Caco-2 (cell line): ENCODE results near the gene CREB3L2. TPM values are rescaled to one million over a fixed set of nuclear protein-coding genes. Genes with fewer than 3 reads are reported as not detected.

ENCODE experiments used
- BruUV-seq: library from RNA; stranded (reverse); fragments of 400-500 nt; replicated peaks from 2 replicates; lab custom pipeline; 2021; lab: Mats Ljungman, UMichigan
- CTCF ChIA-PET: fragments of 300-600 bp; sonication (Branson Sonifier 250); formaldehyde crosslinking; loops from one replicate; lab custom pipeline; 2022; ENCODE audit warnings: antibody characterized with exemption; lab: Charles Lee
- POLR2A ChIA-PET: fragments of 300-600 bp; sonication (Branson Sonifier 250); formaldehyde crosslinking; loops from one replicate; lab custom pipeline; 2022; ENCODE audit warnings: antibody characterized with exemption; lab: Charles Lee
- DNase-seq, 2 experiments: peaks; one replicate each; pipeline versions ENCODE4 v3.0.0 to v3.0.0-alpha.2; 2020 to 2022
- H3K27me3 ChIP-seq: replicated peaks from 2 replicates; pipeline ENCODE4 v1.6.0; 2011; ENCODE audit warnings: low read length; ENCODE audit not compliant: control insufficient read depth, insufficient read depth
- H3K36me3 ChIP-seq: 2 replicates; pipeline ENCODE4 v1.5.1; 2011; ENCODE audit warnings: low read length; ENCODE audit not compliant: control insufficient read depth, insufficient read depth
- H3K4me1 ChIP-seq: fragments of 250-450 bp; sonication (Bioruptor Pico); 2 replicates; pipeline ENCODE4 v1.5.1; 2020; ENCODE audit warnings: mild to moderate bottlenecking
- H3K4me3 ChIP-seq: 2 replicates; pipeline ENCODE4 v1.5.1; 2011; ENCODE audit warnings: low read depth, mild to moderate bottlenecking, control low read depth, low read length
- H3K9me3 ChIP-seq: fragments of 250-450 bp; sonication (Bioruptor Pico); 2 replicates; pipeline ENCODE4 v1.5.1; 2020; ENCODE audit warnings: mild to moderate bottlenecking, moderate library complexity
- H3K27ac Mint-ChIP-seq: one replicate; pipeline ENCODE4 v1.8.0; 2022; ENCODE audit warnings: mixed read lengths; ENCODE audit not compliant: unreplicated experiment
- H3K27me3 Mint-ChIP-seq: one replicate; pipeline ENCODE4 v1.8.0; 2022; ENCODE audit warnings: mixed read lengths; ENCODE audit not compliant: insufficient read depth, unreplicated experiment
- H3K36me3 Mint-ChIP-seq: one replicate; pipeline ENCODE4 v1.8.0; 2022; ENCODE audit warnings: mild to moderate bottlenecking, mixed read lengths; ENCODE audit not compliant: insufficient read depth, unreplicated experiment
- H3K4me1 Mint-ChIP-seq: one replicate; pipeline ENCODE4 v1.8.0; 2022; ENCODE audit warnings: low read depth, mixed read lengths; ENCODE audit not compliant: unreplicated experiment
- H3K4me3 Mint-ChIP-seq: one replicate; pipeline ENCODE4 v1.8.0; 2022; ENCODE audit warnings: mild to moderate bottlenecking, moderate library complexity, mixed read lengths; ENCODE audit not compliant: unreplicated experiment
- H3K9me3 Mint-ChIP-seq: one replicate; pipeline ENCODE4 v1.8.0; 2022; ENCODE audit warnings: mixed read lengths; ENCODE audit not compliant: unreplicated experiment
- CTCF ChIP-seq, 2 experiments: fragments of 200-600 bp in 1 of 2; IDR thresholded peaks; 1 replicate in 1 of 2; 2 replicates in 1 of 2; pipeline versions ENCODE4 v1.5.1 to v1.8.0; 2011 to 2022; ENCODE audit warnings: antibody characterized with exemption in 1 of 2, control low read depth in 1 of 2, inconsistent platforms in 1 of 2, low read depth in 1 of 2, low read length in 1 of 2, mild to moderate bottlenecking in 1 of 2, moderate library complexity in 1 of 2; ENCODE audit not compliant: insufficient read depth in 1 of 2, severe bottlenecking in 1 of 2, unreplicated experiment in 1 of 2
- intact Hi-C: fragments of 100-400 bp; cut with micrococcal nuclease; formaldehyde crosslinking; loops from one replicate; pipeline ENCODE4 v1.10.0; 2022; ENCODE audit not compliant: unreplicated experiment
- total RNA-seq: library from RNA; stranded (reverse); gene quantifications from 2 replicates; pipeline ENCODE4 v1.2.3, GENCODE V29; 2022

The CREB3L2 gene
- total RNA-seq, 1 experiment from 2014 or later, result 123 TPM

GRCh38 chr7:137981668-137982067 lies 20.2 kb downstream of the CREB3L2 start:
- CTCF ChIA-PET, result interaction anchor here (0.6 kb wide), 1 partner anchor 45 kb away, joined by 3 read pairs; no protein-coding TSS in a partner anchor
- intact Hi-C loops, result loop anchor here (2.0 kb wide), 1 partner anchor 15 kb away; no protein-coding TSS in a partner anchor
- POLR2A ChIA-PET, result interaction anchor here (0.7 kb wide), 1 partner anchor 15 kb away, joined by 4 read pairs; no protein-coding TSS in a partner anchor

GRCh38 chr7:137981175-137981574 lies 20.7 kb downstream of the CREB3L2 start:
- Mint-ChIP-seq H3K36me3 (peaks cover 42% of the 10 kb centered on the region), H3K27ac (peak overlapping the region; percentile 29), H3K27me3 (no peaks in the 10 kb centered on the region), H3K4me3 (no peak overlapping the region), H3K9me3 (no peaks in the 10 kb centered on the region), H3K4me1 (peaks cover 65% of the 10 kb centered on the region)
- intact Hi-C loops, result no loop called here
- TF ChIP-seq CTCF (IDR thresholded peaks at IDR 0.05; ENCODE audit: insufficient read depth in 1 of 2, low read depth in 1 of 2, low read length in 1 of 2, severe bottlenecking in 1 of 2, unreplicated experiment in 1 of 2), result no peak
- Histone ChIP-seq H3K36me3 (peaks cover 4% of the 10 kb centered on the region; the same call in 1 of the 2 replicates), H3K4me1 (peaks cover 77% of the 10 kb centered on the region), H3K4me3 (no peak overlapping the region), H3K9me3 (no peaks in the 10 kb centered on the region), H3K27me3 (no peaks in the 10 kb centered on the region)
- DNase-seq, result no peak
- no TSS peak for BruUV-seq
- ChIA-PET CTCF (interaction anchor here (0.6 kb wide), 1 partner anchor 44 kb away, joined by 3 read pairs; no protein-coding TSS in a partner anchor), POLR2A (interaction anchor here (0.7 kb wide), 1 partner anchor 14 kb away, joined by 4 read pairs; no protein-coding TSS in a partner anchor)

More at GRCh38 chr7:137981668-137982067, 20.2 kb downstream of the CREB3L2 start:
- Mint-ChIP-seq H3K27ac (peak overlapping the region; percentile 29), H3K4me3 (no peak overlapping the region), H3K27me3 (no peaks in the 10 kb centered on the region), H3K4me1 (peaks cover 66% of the 10 kb centered on the region), H3K9me3 (no peaks in the 10 kb centered on the region), H3K36me3 (peaks cover 43% of the 10 kb centered on the region)
- DNase-seq, result no peak
- Histone ChIP-seq H3K27me3 (no peaks in the 10 kb centered on the region), H3K36me3 (peaks cover 4% of the 10 kb centered on the region; the same call in 1 of the 2 replicates), H3K4me3 (no peak overlapping the region), H3K9me3 (no peaks in the 10 kb centered on the region), H3K4me1 (peaks cover 82% of the 10 kb centered on the region)
- no TSS peak for BruUV-seq
- TF ChIP-seq CTCF (IDR thresholded peaks at IDR 0.05; ENCODE audit: insufficient read depth in 1 of 2, low read depth in 1 of 2, low read length in 1 of 2, severe bottlenecking in 1 of 2, unreplicated experiment in 1 of 2), result no peak

- no peaks in the 10 kb centered on the region for H3K27me3 ChIP-seq
- H3K4me3 Mint-ChIP-seq, result no peak overlapping the region
- POLR2A ChIA-PET, result no interaction called here
- no peak for TF ChIP-seq CTCF (IDR thresholded peaks at IDR 0.05; ENCODE audit: insufficient read depth in 1 of 2, low read depth in 1 of 2, low read length in 1 of 2, severe bottlenecking in 1 of 2, unreplicated experiment in 1 of 2)
- H3K4me1 Mint-ChIP-seq, result peaks cover 60% of the 10 kb centered on the region
- H3K9me3 Mint-ChIP-seq, result no peaks in the 10 kb centered on the region
- H3K27ac Mint-ChIP-seq, result peak overlapping the region; percentile 48
- H3K9me3 ChIP-seq, result no peaks in the 10 kb centered on the region
- no peak for DNase-seq
- no peak overlapping the region for H3K4me3 ChIP-seq
- BruUV-seq, result no TSS peak
- intact Hi-C loops, result no loop called here
- H3K36me3 ChIP-seq, result peaks cover 4% of the 10 kb centered on the region; the same call in 1 of the 2 replicates
- CTCF ChIA-PET, result no interaction called here
- H3K4me1 ChIP-seq, result peaks cover 68% of the 10 kb centered on the region
- H3K27me3 Mint-ChIP-seq, result no peaks in the 10 kb centered on the region
- peaks cover 42% of the 10 kb centered on the region for H3K36me3 Mint-ChIP-seq
Measured at GRCh38 chr7:137980308-137980707, 21.6 kb downstream of the CREB3L2 start.
